CD8-positive, alpha-beta memory T cell (primary cell): ENCODE results near the gene ARL3. TPM values are rescaled to one million over a fixed set of nuclear protein-coding genes. Genes with fewer than 3 reads are reported as not detected.

Experiments
- CTCF ChIA-PET: fragments of 350-600 bp; sonication (Branson Sonifier 250); formaldehyde crosslinking; loops from one replicate; lab custom pipeline; 2021; ENCODE audit warnings: antibody characterized with exemption; lab: Charles Lee
- POLR2A ChIA-PET: fragments of 350-600 bp; sonication (Branson Sonifier 250); formaldehyde crosslinking; loops from one replicate; lab custom pipeline; 2021; ENCODE audit warnings: antibody characterized with exemption; lab: Charles Lee
- DNase-seq, 5 donors: peaks; one replicate each; pipeline versions ENCODE4 v3.0.0 to v3.0.0-alpha.2; 2020 to 2022; ENCODE audit warnings: mixed read lengths in 1 of 5
- H3K27ac ChIP-seq: one replicate; pipeline ENCODE4 v1.7.0; 2013; ENCODE audit warnings: low read depth, mild to moderate bottlenecking, low read length, moderate library complexity
- H3K27me3 ChIP-seq: 2 replicates; pipeline ENCODE4 v1.7.0; 2013; ENCODE audit warnings: low read length, mild to moderate bottlenecking; ENCODE audit not compliant: insufficient read depth, poor library complexity, severe bottlenecking
- H3K36me3 ChIP-seq: 2 replicates; pipeline ENCODE4 v1.7.0; 2013; ENCODE audit warnings: mild to moderate bottlenecking, low read length, moderate library complexity; ENCODE audit not compliant: insufficient read depth
- H3K4me1 ChIP-seq: 2 replicates; pipeline ENCODE4 v1.7.0; 2013; ENCODE audit warnings: mild to moderate bottlenecking, low read length, moderate library complexity; ENCODE audit not compliant: insufficient read depth
- H3K4me3 ChIP-seq: 2 replicates; pipeline ENCODE4 v1.7.0; 2013; ENCODE audit warnings: mild to moderate bottlenecking, low read length
- H3K9me3 ChIP-seq: 2 replicates; pipeline ENCODE4 v1.7.0; 2013; ENCODE audit warnings: mild to moderate bottlenecking, low read length
- H3K27ac Mint-ChIP-seq, 8 donors: one replicate each; pipeline ENCODE4 v1.8.0; 2020 to 2021; ENCODE audit warnings: mixed read lengths in 8 of 8, mild to moderate bottlenecking in 6 of 8, inconsistent platforms in 3 of 8, moderate library complexity in 3 of 8
- H3K27me3 Mint-ChIP-seq, 2 donors: one replicate each; pipeline ENCODE4 v1.8.0; 2020 to 2021; ENCODE audit warnings: mixed read lengths in 2 of 2, mild to moderate bottlenecking in 1 of 2, moderate library complexity in 1 of 2
- H3K36me3 Mint-ChIP-seq, 3 donors: one replicate each; pipeline ENCODE4 v1.8.0; 2020 to 2021; ENCODE audit warnings: mixed read lengths in 3 of 3, inconsistent platforms in 1 of 3, mild to moderate bottlenecking in 1 of 3
- H3K4me1 Mint-ChIP-seq, 3 donors: one replicate each; pipeline ENCODE4 v1.8.0; 2020 to 2021; ENCODE audit warnings: mixed read lengths in 3 of 3, inconsistent platforms in 1 of 3, mild to moderate bottlenecking in 1 of 3
- H3K4me3 Mint-ChIP-seq, 7 donors: one replicate each; pipeline ENCODE4 v1.8.0; 2020 to 2021; ENCODE audit warnings: mixed read lengths in 7 of 7, mild to moderate bottlenecking in 6 of 7, moderate library complexity in 4 of 7, inconsistent platforms in 2 of 7
- H3K9me3 Mint-ChIP-seq, 5 donors: one replicate each; pipeline ENCODE4 v1.8.0; 2020 to 2022; ENCODE audit warnings: mixed read lengths in 5 of 5, mild to moderate bottlenecking in 3 of 5, moderate library complexity in 2 of 5, inconsistent platforms in 1 of 5
- polyA plus RNA-seq: library from polyadenylated mRNA; unstranded; fragments of 300-500 nt; fragmentation: Illumina TruSeq; gene quantifications from one replicate; pipeline ENCODE4 v1.2.3, GENCODE V29; 2021
- total RNA-seq, 2 experiments: library from RNA; stranded (reverse); gene quantifications; one replicate each; pipeline ENCODE4 v1.2.3, GENCODE V29; 2021

ARL3 gene
- total and polyA plus RNA-seq, 3 experiments from 2014 or later: 5.7 to 8.7 (median 8.7) TPM

DNA sequence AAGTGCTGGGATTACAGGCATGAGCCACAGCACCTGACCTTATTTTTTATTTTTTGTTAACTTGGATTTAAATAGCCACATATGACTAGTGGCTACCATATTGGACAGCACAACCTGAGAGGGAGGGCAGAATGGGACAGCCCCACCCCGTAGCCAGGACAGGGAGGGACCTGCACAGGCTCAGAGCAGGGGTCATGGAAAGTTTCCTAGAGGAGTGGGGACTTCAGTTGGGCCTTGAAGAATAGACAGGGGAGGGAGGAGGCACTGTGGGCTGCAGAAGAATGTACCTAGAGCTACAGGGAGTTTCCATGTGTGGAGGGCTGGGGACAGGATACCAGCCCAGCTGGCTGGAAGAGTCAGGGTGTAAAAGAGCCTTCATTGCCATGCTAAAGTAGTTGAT is 61.1 kb downstream of the ARL3 start:
- Histone ChIP-seq H3K4me1 (peaks cover 59% of the 10 kb centered on the region), H3K4me3 (no peak overlapping the region), H3K27me3 (no peaks in the 10 kb centered on the region), H3K27ac (no peak overlapping the region), H3K9me3 (no peaks in the 10 kb centered on the region), H3K36me3 (peaks cover 21% of the 10 kb centered on the region)
- no peaks in the 10 kb centered on the region for H3K9me3 Mint-ChIP-seq
- no peaks in the 10 kb centered on the region for H3K27me3 Mint-ChIP-seq
- ChIA-PET POLR2A (interaction anchor here (0.7 to 0.8 kb wide), 2 partner anchors 9 to 968 kb away, joined by 3 to 5 read pairs; partner anchors contain the start of gene TRIM8), CTCF (interaction anchor here (1.4 kb wide), 1 partner anchor 17 kb away, joined by 3 read pairs; no protein-coding TSS in a partner anchor)
- no peak for DNase-seq
- peak overlapping the region; percentile 81 to 98 (median 92) for H3K27ac Mint-ChIP-seq
- peak overlapping the region in 5 of 7 donors; percentile 26 to 88 (median 63) for H3K4me3 Mint-ChIP-seq
- H3K4me1 Mint-ChIP-seq: peaks cover 57 to 83% (median 64%) of the 10 kb centered on the region in 3 donors
- H3K36me3 Mint-ChIP-seq: peaks cover 0 to 57% (median 2%) of the 10 kb centered on the region in 3 donors

DNA sequence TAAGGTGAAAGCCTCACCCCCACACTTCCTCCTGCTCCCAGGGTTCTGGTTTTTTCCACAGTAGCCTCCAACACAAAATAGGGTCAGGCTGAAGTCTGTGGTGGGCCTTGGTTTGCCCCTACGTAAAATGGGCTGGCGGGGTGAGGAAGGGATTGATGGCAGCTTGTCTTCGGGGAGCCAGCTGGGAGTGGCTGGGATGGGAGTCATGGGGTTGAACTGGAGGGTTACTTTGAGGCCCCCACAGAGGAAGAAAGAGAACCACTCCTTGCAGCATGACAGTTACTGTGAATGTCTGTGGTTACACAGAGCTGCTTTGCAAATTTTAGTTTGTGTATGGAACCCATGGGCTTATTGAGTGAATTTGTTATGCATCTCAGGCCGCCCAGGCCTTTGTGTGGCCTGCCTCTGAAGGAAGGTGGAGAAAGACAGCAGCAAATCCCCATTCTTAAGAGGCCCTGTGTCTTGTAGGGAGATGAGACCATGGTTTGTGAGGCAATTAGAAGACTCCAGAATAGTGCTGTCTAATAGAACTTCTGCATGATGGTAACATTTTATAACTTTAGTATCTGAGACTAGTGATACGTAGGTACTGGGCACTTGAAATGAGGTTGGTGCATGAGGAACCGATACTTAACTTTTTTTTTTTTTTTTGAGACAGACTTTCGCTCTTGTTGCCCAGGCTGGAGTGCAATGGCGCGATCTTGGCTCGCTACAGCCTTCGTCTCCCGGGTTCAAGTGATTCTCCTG is 61.9 kb downstream of the ARL3 start:
- Mint-ChIP-seq H3K4me3 (peak overlapping the region; percentile 63 to 88 (median 75)), H3K4me1 (peaks cover 61 to 83% (median 64%) of the 10 kb centered on the region in 3 donors), H3K27ac (peak overlapping the region; percentile 71 to 98 (median 92)), H3K27me3 (no peaks in the 10 kb centered on the region), H3K36me3 (peaks cover 0 to 52% (median under 1%) of the 10 kb centered on the region in 3 donors), H3K9me3 (no peaks in the 10 kb centered on the region)
- Histone ChIP-seq H3K27ac (peak overlapping the region; percentile 20), H3K9me3 (no peaks in the 10 kb centered on the region), H3K36me3 (peaks cover 21% of the 10 kb centered on the region), H3K27me3 (no peaks in the 10 kb centered on the region), H3K4me3 (peak overlapping the region; percentile 17), H3K4me1 (peaks cover 66% of the 10 kb centered on the region)
- POLR2A ChIA-PET: interaction anchor here (0.5 to 1.2 kb wide), 4 partner anchors 8 to 969 kb away, joined by 3 to 7 read pairs (median 5); no protein-coding TSS in a partner anchor
- CTCF ChIA-PET: interaction anchor here (0.9 to 1.2 kb wide), 2 partner anchors 18 to 62 kb away, joined by 3 read pairs; partner anchors contain the start of genes ARL3 and SFXN2
- peak in 1 of 5 donors; percentile 30 for DNase-seq

DNA sequence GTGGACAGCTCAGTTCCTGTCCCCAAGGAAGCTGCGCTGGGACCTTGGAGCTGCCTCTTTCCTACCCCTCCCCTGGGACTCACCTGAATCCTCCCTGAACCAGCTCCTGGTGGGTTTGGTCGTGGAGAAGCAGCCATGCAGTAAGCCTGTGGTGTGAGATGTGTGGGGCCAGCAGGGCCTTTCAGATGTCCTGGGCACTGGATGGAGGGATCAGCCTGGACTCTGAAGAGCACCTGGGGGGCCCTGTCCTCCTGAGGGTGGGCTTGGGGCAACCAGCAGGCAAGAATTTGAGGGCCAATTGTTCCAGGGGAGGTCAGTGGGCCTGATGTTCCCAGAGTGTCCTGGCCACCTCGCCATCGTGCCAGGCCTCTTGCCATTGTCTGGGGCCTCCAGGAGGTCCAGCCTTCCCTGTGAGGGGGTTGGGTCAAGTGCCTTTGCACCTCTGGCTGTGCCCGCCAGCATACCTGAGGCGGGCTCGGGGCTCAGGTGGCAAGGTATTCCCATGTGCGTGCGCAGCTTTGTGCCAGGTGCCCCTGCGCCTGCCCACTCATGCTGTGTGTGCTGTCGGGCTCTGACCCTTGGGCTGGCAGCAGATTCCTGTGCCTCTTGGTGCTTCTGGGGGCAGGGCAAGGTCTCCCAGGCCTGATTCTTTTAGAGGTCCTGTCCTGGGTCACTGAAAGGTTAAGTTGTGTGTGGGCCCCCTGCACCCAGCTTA is 62.6 kb downstream of the ARL3 start:
- peaks cover 21% of the 10 kb centered on the region for H3K36me3 ChIP-seq
- CTCF ChIA-PET: interaction anchor here (0.9 to 1.5 kb wide), 4 partner anchors 19 to 63 kb away, joined by 3 to 4 read pairs (median 3); partner anchors contain the start of genes ARL3 and SFXN2
- no peak for DNase-seq
- peak overlapping the region; percentile 20 for H3K27ac ChIP-seq
- H3K4me3 Mint-ChIP-seq: peak overlapping the region; percentile 69 to 88 (median 75)
- peaks cover 0 to 47% (median 0%) of the 10 kb centered on the region in 3 donors for H3K36me3 Mint-ChIP-seq
- no peaks in the 10 kb centered on the region for H3K27me3 ChIP-seq
- H3K27me3 Mint-ChIP-seq: no peaks in the 10 kb centered on the region
- H3K9me3 ChIP-seq: no peaks in the 10 kb centered on the region
- POLR2A ChIA-PET: interaction anchor here (1.0 to 1.2 kb wide), 3 partner anchors 9 to 30 kb away, joined by 3 to 5 read pairs (median 3); no protein-coding TSS in a partner anchor
- peaks cover 73% of the 10 kb centered on the region for H3K4me1 ChIP-seq
- H3K27ac Mint-ChIP-seq: peak overlapping the region; percentile 90 to 98 (median 92)
- no peaks in the 10 kb centered on the region for H3K9me3 Mint-ChIP-seq
- H3K4me3 ChIP-seq: no peak overlapping the region
- H3K4me1 Mint-ChIP-seq: peaks cover 67 to 90% (median 68%) of the 10 kb centered on the region in 3 donors

DNA sequence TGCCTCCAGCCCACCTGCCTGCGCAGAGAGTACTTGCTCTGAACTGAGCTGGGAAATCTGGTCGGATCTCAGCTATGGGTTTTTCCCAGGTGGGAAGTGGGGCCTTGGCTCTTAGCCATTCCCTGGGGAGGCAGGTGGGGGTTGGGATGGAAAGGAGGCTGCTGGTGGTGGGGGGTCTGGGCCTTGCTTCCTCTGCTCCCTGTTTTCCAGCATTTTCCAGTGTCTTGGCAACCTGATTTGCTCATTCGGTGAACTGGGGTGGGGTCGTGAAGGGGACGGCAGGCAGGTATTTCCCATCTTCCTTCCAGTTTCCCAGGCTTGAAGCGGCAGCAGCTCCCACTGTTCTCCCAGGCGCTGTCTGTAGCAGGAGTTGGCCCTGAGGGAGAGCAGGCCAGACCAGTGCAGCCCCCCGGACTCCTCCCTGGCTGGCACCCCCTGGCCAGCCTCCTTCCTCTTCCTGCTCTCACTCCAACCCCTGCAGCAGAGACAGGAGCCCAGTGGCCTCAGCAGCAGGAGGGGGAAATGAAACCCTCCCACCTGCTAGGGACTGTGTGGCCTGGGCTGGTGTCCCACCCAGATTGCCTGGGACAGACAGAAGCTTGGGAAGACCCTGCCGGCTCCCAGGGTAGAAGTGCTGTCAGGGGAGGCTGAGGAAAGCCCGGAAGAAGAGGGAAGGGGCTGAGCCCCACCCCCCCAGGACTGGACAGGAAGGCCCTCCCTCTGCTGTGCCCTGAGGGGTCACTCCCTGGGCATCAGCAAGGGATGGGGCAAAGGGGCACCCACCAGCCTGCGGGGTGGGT is 63.3 kb downstream of the ARL3 start:
- Histone ChIP-seq H3K36me3 (peaks cover 15% of the 10 kb centered on the region), H3K27ac (no peak overlapping the region), H3K27me3 (no peaks in the 10 kb centered on the region), H3K4me1 (peaks cover 76% of the 10 kb centered on the region), H3K9me3 (no peaks in the 10 kb centered on the region), H3K4me3 (no peak overlapping the region)
- ChIA-PET POLR2A (interaction anchor here (1.0 to 2.5 kb wide), 2 partner anchors 10 to 25 kb away, joined by 3 to 7 read pairs; no protein-coding TSS in a partner anchor), CTCF (interaction anchor here (0.7 to 1.6 kb wide), 6 partner anchors 12 to 60 kb away, joined by 3 to 8 read pairs (median 4); no protein-coding TSS in a partner anchor)
- no peaks in the 10 kb centered on the region for H3K9me3 Mint-ChIP-seq
- no peaks in the 10 kb centered on the region for H3K27me3 Mint-ChIP-seq
- H3K36me3 Mint-ChIP-seq: peaks cover 0 to 46% (median 3%) of the 10 kb centered on the region in 3 donors
- peak overlapping the region; percentile 84 to 98 (median 92) for H3K27ac Mint-ChIP-seq
- DNase-seq: no peak
- H3K4me3 Mint-ChIP-seq: peak overlapping the region; percentile 26 to 88 (median 75)
- peaks cover 73 to 95% (median 74%) of the 10 kb centered on the region in 3 donors for H3K4me1 Mint-ChIP-seq

DNA sequence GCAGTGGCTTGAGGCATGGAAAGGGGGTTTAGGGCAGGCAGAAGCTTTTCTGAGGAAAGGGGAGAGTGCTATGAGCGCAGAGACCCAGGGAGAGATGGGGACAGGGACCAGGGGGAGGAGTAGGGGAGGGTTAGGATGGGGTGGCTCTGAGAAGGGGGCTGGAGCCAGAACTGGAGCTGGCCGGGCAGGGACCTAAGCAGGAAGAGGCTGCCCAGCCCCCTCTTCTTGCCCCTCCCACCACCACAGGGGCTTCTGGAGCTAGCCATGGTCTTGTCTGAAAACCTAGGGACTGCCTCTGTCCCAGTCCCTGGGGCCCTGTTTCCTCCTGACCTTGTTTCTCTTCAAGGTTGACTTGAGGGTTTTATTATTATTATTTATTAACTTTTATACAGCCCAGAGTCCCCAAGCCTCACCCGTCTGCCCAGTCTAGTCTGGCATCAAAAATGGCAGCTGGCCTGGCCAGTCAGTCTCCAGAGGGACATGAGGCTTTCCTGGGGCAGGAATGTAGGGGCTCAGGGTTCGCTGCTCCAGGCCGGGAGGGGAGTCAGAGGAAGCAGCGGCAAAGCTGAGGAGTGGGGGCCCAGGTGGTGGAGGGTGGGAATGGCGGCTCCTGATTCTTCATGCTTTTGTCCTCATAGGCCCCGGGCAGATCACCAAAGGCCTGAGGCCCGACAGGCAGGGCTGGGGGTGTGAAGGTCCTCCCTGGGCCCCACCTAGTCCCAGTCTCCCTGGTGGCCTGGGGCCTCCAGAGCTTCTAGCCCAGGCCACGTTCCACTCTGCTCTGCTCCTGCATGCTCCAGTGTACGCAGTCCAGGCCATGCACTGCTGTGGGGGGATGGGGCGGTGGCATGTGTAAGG is 64.2 kb downstream of the ARL3 start:
- H3K27me3 ChIP-seq: no peaks in the 10 kb centered on the region
- no peak for DNase-seq
- ChIA-PET POLR2A (interaction anchor here (0.6 to 2.5 kb wide), 3 partner anchors 11 to 113 kb away, joined by 3 to 7 read pairs (median 6); no protein-coding TSS in a partner anchor), CTCF (interaction anchor here (0.7 to 2.2 kb wide), 5 partner anchors 12 to 61 kb away, joined by 3 to 8 read pairs (median 5); no protein-coding TSS in a partner anchor)
- H3K4me3 ChIP-seq: no peak overlapping the region
- peaks cover 76% of the 10 kb centered on the region for H3K4me1 ChIP-seq
- H3K27ac ChIP-seq: no peak overlapping the region
- peak overlapping the region; percentile 47 to 99 (median 79) for H3K4me3 Mint-ChIP-seq
- no peaks in the 10 kb centered on the region for H3K9me3 Mint-ChIP-seq
- H3K4me1 Mint-ChIP-seq: peaks cover 73 to 88% (median 74%) of the 10 kb centered on the region in 3 donors
- peaks cover 8% of the 10 kb centered on the region for H3K36me3 ChIP-seq
- H3K27ac Mint-ChIP-seq: peak overlapping the region; percentile 54 to 97 (median 92)
- H3K36me3 Mint-ChIP-seq: peaks cover 0 to 45% (median 4%) of the 10 kb centered on the region in 3 donors
- no peaks in the 10 kb centered on the region for H3K9me3 ChIP-seq
- no peaks in the 10 kb centered on the region for H3K27me3 Mint-ChIP-seq

DNA sequence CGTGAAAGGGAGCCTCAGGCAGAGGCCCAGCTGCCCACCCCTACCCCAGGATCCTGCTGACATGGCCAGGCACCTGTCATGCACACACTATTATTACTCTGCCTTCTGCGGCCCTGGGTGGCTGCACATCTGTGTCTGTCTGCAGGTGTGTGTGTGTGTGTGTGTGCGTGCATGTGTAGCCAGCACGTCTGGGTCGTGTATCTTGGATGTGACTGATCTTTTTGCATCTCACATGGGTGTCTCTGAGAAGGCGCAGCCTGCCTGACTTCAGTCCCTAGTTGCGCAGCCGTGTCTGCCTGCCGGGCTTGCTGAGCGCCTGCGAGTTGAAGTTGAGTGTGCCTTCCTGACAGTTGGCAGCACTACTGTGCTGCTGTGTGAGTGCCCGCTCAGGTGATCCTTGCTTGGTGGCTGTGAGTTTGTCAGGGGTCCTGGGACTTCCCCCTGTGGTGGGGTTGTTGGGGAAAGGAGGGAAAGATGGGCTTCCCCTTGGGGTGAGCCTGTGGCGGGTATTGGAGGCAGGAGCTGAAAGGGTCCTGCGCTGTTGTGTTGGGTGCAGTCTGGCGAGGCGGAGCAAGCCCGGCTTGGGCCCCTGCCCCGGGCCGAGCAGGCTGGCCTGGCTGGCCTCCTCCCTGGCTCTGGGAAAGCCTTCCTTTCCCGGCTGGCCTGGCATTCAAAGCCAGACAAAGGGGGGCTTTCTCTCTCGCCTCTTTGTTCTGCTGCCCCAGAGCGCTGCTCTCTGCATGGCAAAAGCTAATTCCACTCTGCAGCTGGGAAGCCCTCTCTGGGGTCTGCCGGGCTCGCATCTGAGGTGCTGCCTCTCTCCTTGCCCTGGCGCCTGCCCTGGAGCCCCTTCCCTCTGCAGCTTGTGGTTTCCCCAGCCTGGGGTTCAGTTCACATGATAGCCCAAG is 65.1 kb downstream of the ARL3 start:
- POLR2A ChIA-PET: interaction anchor here (0.6 to 2.5 kb wide), 3 partner anchors 12 to 114 kb away, joined by 3 to 7 read pairs (median 6); no protein-coding TSS in a partner anchor
- Mint-ChIP-seq H3K27ac (peak overlapping the region; percentile 87 to 98 (median 94)), H3K4me1 (peaks cover 71 to 80% (median 73%) of the 10 kb centered on the region in 3 donors)

More for the DNA sequence above, 65.1 kb downstream of the ARL3 start:
- H3K9me3 ChIP-seq: no peaks in the 10 kb centered on the region
- no peaks in the 10 kb centered on the region for H3K27me3 ChIP-seq
- H3K4me3 Mint-ChIP-seq: peak overlapping the region; percentile 91 to 100 (median 96)
- H3K27me3 Mint-ChIP-seq: no peaks in the 10 kb centered on the region
- H3K9me3 Mint-ChIP-seq: no peaks in the 10 kb centered on the region
- DNase-seq: peak in 3 of 5 donors; percentile 17 to 64 (median 51)
- peaks cover 0 to 43% (median 4%) of the 10 kb centered on the region in 3 donors for H3K36me3 Mint-ChIP-seq
- H3K36me3 ChIP-seq: peaks cover 5% of the 10 kb centered on the region
- H3K4me3 ChIP-seq: peak overlapping the region; percentile 27
- H3K27ac ChIP-seq: no peak overlapping the region
- CTCF ChIA-PET: interaction anchor here (1.6 to 2.2 kb wide), 3 partner anchors 17 to 25 kb away, joined by 5 to 8 read pairs (median 6); no protein-coding TSS in a partner anchor
- peaks cover 76% of the 10 kb centered on the region for H3K4me1 ChIP-seq
